ENCODE measurements around the gene TEX53.

The TEX53 gene

DNA sequence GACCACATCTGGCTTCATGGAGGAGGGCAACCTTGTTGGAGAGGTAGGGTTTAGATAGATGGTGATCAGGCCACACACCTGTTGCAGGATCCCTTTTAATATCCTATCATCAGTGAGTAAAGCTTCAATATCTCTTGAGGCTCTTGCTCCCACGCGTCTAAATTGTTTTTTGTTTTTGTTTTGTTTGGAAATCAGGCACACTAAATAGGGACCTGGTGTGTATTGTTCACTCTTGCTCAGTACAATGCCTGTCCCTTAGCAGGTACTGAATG is 49.1 kb downstream of the TEX53 start:
- Histone ChIP-seq H3K4me3 (ENCODE audit: control insufficient read depth in 1 of 7, extremely low read depth in 1 of 7, insufficient read depth in 4 of 7, low read depth in 2 of 7, low read length in 6 of 7) (no peak overlapping the region), H3K36me3 (ENCODE audit: control insufficient read depth in 4 of 4, insufficient read depth in 4 of 4, low read length in 3 of 4) (no peaks in the 10 kb centered on the region), H3K9me3 (ENCODE audit: control extremely low read depth in 1 of 5, control insufficient read depth in 4 of 5, insufficient read depth in 2 of 5, low read depth in 1 of 5, low read length in 4 of 5) (no peaks in the 10 kb centered on the region), H3K27ac (ENCODE audit: insufficient read depth in 1 of 2, low read depth in 1 of 2, low read length in 2 of 2, poor library complexity in 1 of 2, severe bottlenecking in 2 of 2) (no peak overlapping the region), H3K4me1 (ENCODE audit: control extremely low read depth in 1 of 4, control insufficient read depth in 4 of 4, insufficient read depth in 4 of 4, low read length in 3 of 4) (peaks cover 3 to 38% (median 35%) of the 10 kb centered on the region in 4 experiments), H3K27me3 (replicated peaks in 2 of 5; ENCODE audit: control insufficient read depth in 4 of 5, insufficient read depth in 5 of 5, low read length in 4 of 5) (no peaks in the 10 kb centered on the region)
- DNase-seq = no peak
- POLR2A ChIA-PET = no interaction called here
- CTCF ChIA-PET = interaction anchor here (6.7 kb wide), 1 partner anchor 16 kb away, joined by 46 read pairs; no protein-coding TSS in a partner anchor
- WGBS (ENCODE audit: insufficient coverage) = 90% methylated on average over 2 of the region's 2 CpGs

DNA sequence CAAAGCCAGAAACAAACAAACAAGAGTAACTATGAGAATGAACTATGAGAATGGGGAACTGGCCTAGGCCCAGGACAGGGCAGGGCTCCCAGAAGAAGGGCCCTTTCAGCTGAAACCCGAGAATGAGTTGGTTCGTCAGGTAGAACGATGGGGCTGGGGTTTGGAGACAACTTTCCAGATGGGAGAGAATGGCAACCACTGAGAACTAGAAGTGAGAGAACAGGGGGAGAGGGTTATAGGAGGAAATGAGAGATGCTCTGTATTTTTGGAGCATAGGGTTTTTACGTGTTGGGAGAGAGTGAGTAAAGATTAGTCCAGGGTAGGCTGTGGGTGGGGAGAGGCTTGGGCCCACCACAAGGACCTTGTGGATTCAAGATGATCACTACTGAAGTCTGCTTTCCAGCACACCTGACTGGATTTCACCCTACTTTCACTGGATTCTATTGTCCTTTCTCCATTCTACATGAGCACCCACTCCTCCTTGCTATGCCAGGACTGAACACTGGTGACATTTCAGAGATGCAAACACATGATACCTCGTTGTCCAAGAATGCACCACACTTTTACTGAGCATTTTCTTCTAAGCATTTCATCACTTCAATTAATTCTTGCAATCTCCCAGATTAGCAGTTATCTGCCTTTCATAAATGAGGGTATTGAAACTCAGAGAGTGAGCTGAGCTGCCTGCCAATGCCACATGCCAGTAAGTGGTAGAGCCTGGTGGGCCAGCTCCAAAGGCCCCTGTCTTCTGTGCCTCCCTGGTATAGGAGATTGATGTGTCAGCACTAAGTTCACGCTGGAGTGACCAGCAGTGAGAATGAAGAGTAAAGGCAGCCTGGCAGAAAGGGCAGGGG is 49.7 kb downstream of the TEX53 start:
- H3K4me3 ChIP-seq (ENCODE audit: control insufficient read depth in 1 of 7, extremely low read depth in 1 of 7, insufficient read depth in 4 of 7, low read depth in 2 of 7, low read length in 6 of 7) = no peak overlapping the region
- no peaks in the 10 kb centered on the region for H3K36me3 ChIP-seq (ENCODE audit: control insufficient read depth in 4 of 4, insufficient read depth in 4 of 4, low read length in 3 of 4)
- no peaks in the 10 kb centered on the region for H3K27me3 ChIP-seq (replicated peaks in 2 of 5; ENCODE audit: control insufficient read depth in 4 of 5, insufficient read depth in 5 of 5, low read length in 4 of 5)
- H3K4me1 ChIP-seq (ENCODE audit: control extremely low read depth in 1 of 4, control insufficient read depth in 4 of 4, insufficient read depth in 4 of 4, low read length in 3 of 4) = peaks cover 3 to 33% (median 29%) of the 10 kb centered on the region in 4 experiments
- CTCF ChIA-PET = interaction anchor here (2.7 to 6.7 kb wide), 2 partner anchors 10 to 15 kb away, joined by 11 to 46 read pairs; no protein-coding TSS in a partner anchor
- POLR2A ChIA-PET = no interaction called here
- DNase-seq = no peak
- 95% methylated on average over 4 of the region's 6 CpGs for WGBS (ENCODE audit: insufficient coverage)
- H3K27ac ChIP-seq (ENCODE audit: insufficient read depth in 1 of 2, low read depth in 1 of 2, low read length in 2 of 2, poor library complexity in 1 of 2, severe bottlenecking in 2 of 2) = no peak overlapping the region
- no peaks in the 10 kb centered on the region for H3K9me3 ChIP-seq (ENCODE audit: control extremely low read depth in 1 of 5, control insufficient read depth in 4 of 5, insufficient read depth in 2 of 5, low read depth in 1 of 5, low read length in 4 of 5)

DNA sequence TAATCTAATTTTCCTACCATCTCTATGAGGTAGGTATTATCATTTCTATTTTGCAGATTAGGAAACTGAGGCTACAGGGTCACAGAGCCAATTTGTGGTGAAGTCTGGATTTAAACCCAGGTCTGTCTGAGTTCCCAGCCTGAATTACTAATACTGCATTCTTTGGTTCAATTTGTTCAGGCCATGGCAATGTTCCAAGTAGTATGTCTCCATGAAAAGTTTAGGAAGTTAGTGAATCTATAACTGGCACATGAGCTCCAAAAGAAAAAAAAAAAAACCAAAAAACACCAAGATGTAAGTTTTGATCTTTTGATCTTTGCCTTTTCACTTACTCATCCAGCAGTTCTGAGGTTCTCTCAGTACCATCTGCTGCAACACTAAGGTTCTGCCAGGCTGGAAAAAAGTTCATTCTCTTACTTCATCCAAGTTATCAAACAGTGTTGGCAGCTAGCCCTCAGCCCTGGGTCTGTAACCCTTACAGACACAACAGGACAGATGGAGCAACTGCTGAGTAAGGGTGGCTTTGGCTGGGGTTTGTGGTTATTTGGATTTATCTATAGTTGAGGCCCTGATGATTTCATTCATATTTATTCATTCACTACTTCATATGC is 50.9 kb downstream of the TEX53 start:
- no peak overlapping the region for H3K27ac ChIP-seq (ENCODE audit: insufficient read depth in 1 of 2, low read depth in 1 of 2, low read length in 2 of 2, poor library complexity in 1 of 2, severe bottlenecking in 2 of 2)
- no peak overlapping the region for H3K4me3 ChIP-seq (ENCODE audit: control insufficient read depth in 1 of 7, extremely low read depth in 1 of 7, insufficient read depth in 4 of 7, low read depth in 2 of 7, low read length in 6 of 7)
- H3K36me3 ChIP-seq (ENCODE audit: control insufficient read depth in 4 of 4, insufficient read depth in 4 of 4, low read length in 3 of 4) = peaks cover 0 to 4% (median 0%) of the 10 kb centered on the region in 4 experiments
- peaks cover 0 to 4% (median 0%) of the 10 kb centered on the region in 5 experiments for H3K9me3 ChIP-seq (ENCODE audit: control extremely low read depth in 1 of 5, control insufficient read depth in 4 of 5, insufficient read depth in 2 of 5, low read depth in 1 of 5, low read length in 4 of 5)
- peaks cover 1 to 21% (median 17%) of the 10 kb centered on the region in 4 experiments for H3K4me1 ChIP-seq (ENCODE audit: control extremely low read depth in 1 of 4, control insufficient read depth in 4 of 4, insufficient read depth in 4 of 4, low read length in 3 of 4)
- ChIA-PET CTCF (interaction anchor here (0.6 to 6.7 kb wide), 6 partner anchors 10 to 47 kb away, joined by 3 to 46 read pairs (median 8); no protein-coding TSS in a partner anchor), POLR2A (no interaction called here)
- no peaks in the 10 kb centered on the region for H3K27me3 ChIP-seq (replicated peaks in 2 of 5; ENCODE audit: control insufficient read depth in 4 of 5, insufficient read depth in 5 of 5, low read length in 4 of 5)
- peak; percentile 37 to 82 (median 77) for DNase-seq
